ENCODE data around the gene PTPRB.

- TF ChIP-seq CTCF (IDR thresholded peaks at IDR 0.05; ENCODE audit: poor library complexity) = no peak
- TF ChIP-seq EZH2phosphoT487 (IDR thresholded peaks at IDR 0.05; ENCODE audit: low read depth, severe bottlenecking, unreplicated experiment) = no peak
- TF ChIP-seq EZH2 (IDR thresholded peaks at IDR 0.05; ENCODE audit: borderline replicate concordance) = no peak
Observed at GRCh38 chr12:70607107-70607506, 30.1 kb downstream of the PTPRB start.

All from hepatocyte (in vitro differentiated cells).